CD4-positive, CD25-positive, alpha-beta regulatory T cell (primary cell): Measurements from ENCODE around the gene PPP4R2. TPM values are rescaled to one million over a fixed set of nuclear protein-coding genes. Genes with fewer than 3 reads are reported as not detected.

Experiments
- ATAC-seq, 2 donors: fragments of 150-1000 bp; cut with Tn5 transposase; one replicate each; pipeline ENCODE4 v1.10.0; 2021; ENCODE audit warnings: low read depth in 2 of 2, moderate number of reproducible peaks in 2 of 2, moderate library complexity in 1 of 2
- DNase-seq, 3 donors: peaks; one replicate each; pipeline versions ENCODE4 v3.0.0 to v3.0.0-alpha.2; 2012 to 2022; ENCODE audit warnings: mixed read lengths in 1 of 3
- H3K27ac ChIP-seq: one replicate; pipeline ENCODE4 v1.7.0; 2013; ENCODE audit warnings: mild to moderate bottlenecking, low read length; ENCODE audit not compliant: insufficient read depth, poor library complexity, severe bottlenecking
- H3K27me3 ChIP-seq: one replicate; pipeline ENCODE4 v1.7.0; 2013; ENCODE audit warnings: low read length; ENCODE audit not compliant: control insufficient read depth, insufficient read depth
- H3K36me3 ChIP-seq: one replicate; pipeline ENCODE4 v1.7.0; 2013; ENCODE audit warnings: mild to moderate bottlenecking, low read length, moderate library complexity; ENCODE audit not compliant: control insufficient read depth, insufficient read depth
- H3K4me1 ChIP-seq: 2 replicates; pipeline ENCODE4 v1.7.0; 2013; ENCODE audit warnings: mild to moderate bottlenecking, low read length; ENCODE audit not compliant: insufficient read depth, control insufficient read depth, poor library complexity, severe bottlenecking
- H3K4me3 ChIP-seq: one replicate; pipeline ENCODE4 v1.7.0; 2013; ENCODE audit warnings: low read depth, mild to moderate bottlenecking, low read length, moderate library complexity
- H3K9me3 ChIP-seq, 2 experiments: 1 replicate in 1 of 2; 2 replicates in 1 of 2; pipeline ENCODE4 v1.7.0; 2013; ENCODE audit warnings: low read length in 2 of 2, mild to moderate bottlenecking in 1 of 2, moderate library complexity in 1 of 2; ENCODE audit not compliant: control insufficient read depth in 2 of 2
- H3K27ac Mint-ChIP-seq, 3 donors: one replicate each; pipeline ENCODE4 v1.8.0; 2020 to 2022; ENCODE audit warnings: mild to moderate bottlenecking in 3 of 3, mixed read lengths in 3 of 3, moderate library complexity in 2 of 3
- H3K27me3 Mint-ChIP-seq: one replicate; pipeline ENCODE4 v1.8.0; 2022; ENCODE audit warnings: mild to moderate bottlenecking, mixed read lengths
- H3K36me3 Mint-ChIP-seq: one replicate; pipeline ENCODE4 v1.8.0; 2020; ENCODE audit warnings: mixed read lengths
- H3K4me1 Mint-ChIP-seq, 4 donors: one replicate each; pipeline ENCODE4 v1.8.0; 2020 to 2022; ENCODE audit warnings: mixed read lengths in 4 of 4, mild to moderate bottlenecking in 1 of 4
- H3K4me3 Mint-ChIP-seq, 4 donors: one replicate each; pipeline ENCODE4 v1.8.0; 2020 to 2022; ENCODE audit warnings: mild to moderate bottlenecking in 4 of 4, mixed read lengths in 4 of 4, moderate library complexity in 3 of 4
- H3K9me3 Mint-ChIP-seq, 7 donors: one replicate each; pipeline ENCODE4 v1.8.0; 2020 to 2022; ENCODE audit warnings: mixed read lengths in 7 of 7, mild to moderate bottlenecking in 3 of 7, moderate library complexity in 2 of 7
- polyA plus RNA-seq, 4 donors: library from polyadenylated mRNA; unstranded; fragments of 300-500 nt; fragmentation: Illumina TruSeq; gene quantifications; one replicate each; pipeline ENCODE4 v1.2.3, GENCODE V29; 2021
- total RNA-seq: library from RNA; stranded (reverse); gene quantifications from one replicate; pipeline ENCODE4 v1.2.3, GENCODE V29; 2022

PPP4R2 gene
- total and polyA plus RNA-seq, 5 donors from 2014 or later, result 39.1 to 98.4 (median 51.7) TPM

GRCh38 chr3:73100741-73101559 is 104.3 kb downstream of the PPP4R2 start:
- Histone ChIP-seq H3K27ac (no peak overlapping the region), H3K9me3 (no peaks in the 10 kb centered on the region), H3K4me1 (no peaks in the 10 kb centered on the region), H3K27me3 (no peaks in the 10 kb centered on the region), H3K4me3 (no peak overlapping the region), H3K36me3 (no peaks in the 10 kb centered on the region)
- Mint-ChIP-seq H3K9me3 (no peaks in the 10 kb centered on the region), H3K4me1 (peaks cover 0 to 14% (median 9%) of the 10 kb centered on the region in 4 donors), H3K27ac (peak overlapping the region in 1 of 3 donors; percentile 68), H3K4me3 (no peak overlapping the region), H3K27me3 (no peaks in the 10 kb centered on the region), H3K36me3 (peaks cover 3% of the 10 kb centered on the region)
- DNase-seq (peak; percentile 46 to 71 (median 66)), ATAC-seq (peak; percentile 71 to 75)

DNA sequence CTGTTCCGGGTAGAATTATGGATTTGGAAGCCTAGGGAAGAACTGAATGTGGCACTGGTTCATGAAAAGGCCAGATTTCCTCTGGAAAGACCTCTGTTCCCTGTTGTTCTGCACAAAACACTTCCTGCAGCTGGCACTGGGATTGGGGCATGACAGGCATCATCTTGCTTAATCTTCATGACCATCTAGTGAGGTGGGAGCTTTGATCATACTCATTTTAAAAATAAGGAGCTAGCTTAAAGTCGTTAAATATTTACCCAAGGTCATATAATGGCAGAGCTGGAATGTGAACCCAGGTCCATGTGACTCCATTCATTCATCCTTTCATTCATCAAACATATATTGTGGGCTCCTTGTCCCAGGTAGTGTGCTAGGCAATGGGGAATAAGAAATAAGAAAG is 105.3 kb downstream of the PPP4R2 start:
- DNase-seq (no peak), ATAC-seq (no peak)
- H3K9me3 Mint-ChIP-seq, result no peaks in the 10 kb centered on the region
- Histone ChIP-seq H3K4me3 (no peak overlapping the region), H3K4me1 (no peaks in the 10 kb centered on the region), H3K27ac (no peak overlapping the region), H3K9me3 (no peaks in the 10 kb centered on the region), H3K27me3 (no peaks in the 10 kb centered on the region), H3K36me3 (no peaks in the 10 kb centered on the region)
- H3K4me1 Mint-ChIP-seq, result peaks cover 0 to 14% (median 9%) of the 10 kb centered on the region in 4 donors
- no peaks in the 10 kb centered on the region for H3K36me3 Mint-ChIP-seq
- peak overlapping the region in 1 of 3 donors; percentile 3 for H3K27ac Mint-ChIP-seq
- no peak overlapping the region for H3K4me3 Mint-ChIP-seq
- H3K27me3 Mint-ChIP-seq, result no peaks in the 10 kb centered on the region

- no peaks in the 10 kb centered on the region for H3K27me3 ChIP-seq
- H3K9me3 ChIP-seq, result no peaks in the 10 kb centered on the region
- Mint-ChIP-seq H3K4me1 (no peaks in the 10 kb centered on the region), H3K27ac (no peak overlapping the region), H3K36me3 (no peaks in the 10 kb centered on the region), H3K27me3 (peaks cover 4% of the 10 kb centered on the region), H3K9me3 (no peaks in the 10 kb centered on the region), H3K4me3 (no peak overlapping the region)
- DNase-seq, result no peak
- no peaks in the 10 kb centered on the region for H3K4me1 ChIP-seq
- no peak for ATAC-seq
- H3K27ac ChIP-seq, result no peak overlapping the region
- no peak overlapping the region for H3K4me3 ChIP-seq
- H3K36me3 ChIP-seq, result no peaks in the 10 kb centered on the region
These were observed 110.6 kb downstream of the PPP4R2 start for GRCh38 chr3:73107215-73107614.

DNA sequence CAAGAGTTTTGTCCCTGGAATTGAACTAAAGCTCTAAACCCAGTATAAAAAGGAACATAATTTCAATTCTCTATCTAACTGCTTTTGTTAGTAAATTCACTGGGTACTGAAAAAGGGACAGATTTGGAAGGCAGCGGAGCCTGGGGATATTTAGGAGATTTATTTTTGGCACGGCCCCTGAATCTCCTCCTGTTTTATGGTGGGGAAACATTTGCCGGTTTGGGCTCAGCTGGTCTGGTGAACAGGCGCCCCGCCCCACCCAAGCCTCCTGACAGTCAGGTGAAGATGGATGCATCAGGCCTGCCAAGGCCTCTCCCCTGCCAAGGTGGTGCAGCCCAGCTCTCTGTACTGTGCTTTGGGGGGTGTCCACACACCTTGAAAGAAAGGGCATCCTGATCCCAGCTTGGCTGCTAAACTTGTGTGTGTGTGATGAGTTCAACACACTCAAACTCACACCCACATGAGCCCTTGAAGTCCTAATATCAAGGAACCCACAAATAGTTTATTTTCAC is 111.1 kb downstream of the PPP4R2 start:
- H3K4me1 Mint-ChIP-seq, result no peaks in the 10 kb centered on the region
- no peak for ATAC-seq
- H3K4me3 Mint-ChIP-seq, result no peak overlapping the region
- Histone ChIP-seq H3K4me1 (no peaks in the 10 kb centered on the region), H3K27ac (no peak overlapping the region), H3K9me3 (no peaks in the 10 kb centered on the region), H3K27me3 (no peaks in the 10 kb centered on the region), H3K4me3 (no peak overlapping the region), H3K36me3 (no peaks in the 10 kb centered on the region)
- no peak for DNase-seq
- no peaks in the 10 kb centered on the region for H3K9me3 Mint-ChIP-seq
- peaks cover 4% of the 10 kb centered on the region for H3K27me3 Mint-ChIP-seq
- no peaks in the 10 kb centered on the region for H3K36me3 Mint-ChIP-seq
- H3K27ac Mint-ChIP-seq, result no peak overlapping the region

- Histone ChIP-seq H3K9me3 (no peaks in the 10 kb centered on the region), H3K36me3 (no peaks in the 10 kb centered on the region), H3K27me3 (no peaks in the 10 kb centered on the region), H3K4me1 (no peaks in the 10 kb centered on the region), H3K27ac (no peak overlapping the region), H3K4me3 (no peak overlapping the region)
- Mint-ChIP-seq H3K4me1 (no peaks in the 10 kb centered on the region), H3K9me3 (no peaks in the 10 kb centered on the region), H3K4me3 (no peak overlapping the region), H3K36me3 (no peaks in the 10 kb centered on the region), H3K27me3 (peaks cover 10% of the 10 kb centered on the region), H3K27ac (no peak overlapping the region)
- ATAC-seq (no peak), DNase-seq (no peak)
These were observed 112.1 kb downstream of the PPP4R2 start for GRCh38 chr3:73108750-73109149.

DNA sequence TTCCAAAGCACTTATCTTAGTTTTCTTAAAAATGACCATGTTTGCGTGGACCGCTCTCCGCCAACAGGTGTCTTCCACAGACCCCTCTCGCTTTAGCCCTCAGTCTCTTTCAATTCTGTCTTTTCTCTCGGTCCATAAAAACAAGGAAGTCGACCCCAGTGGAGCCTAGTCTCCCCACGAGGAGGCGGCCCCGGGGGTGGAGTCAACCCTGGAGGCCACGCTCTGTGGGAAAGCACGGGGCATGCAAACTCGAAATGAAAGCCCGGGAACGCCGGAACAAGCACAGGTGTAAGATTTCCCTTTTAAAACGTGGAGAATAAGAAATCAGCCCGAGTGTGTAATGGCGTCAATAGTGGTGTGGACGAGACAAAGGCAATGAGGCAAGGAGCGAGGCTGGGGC is 113.9 kb downstream of the PPP4R2 start:
- peak overlapping the region in 1 of 3 donors; percentile 40 for H3K27ac Mint-ChIP-seq
- no peak for DNase-seq
- Histone ChIP-seq H3K27me3 (peaks cover 2% of the 10 kb centered on the region), H3K4me1 (no peaks in the 10 kb centered on the region), H3K36me3 (no peaks in the 10 kb centered on the region), H3K9me3 (no peaks in the 10 kb centered on the region), H3K4me3 (no peak overlapping the region), H3K27ac (no peak overlapping the region)
- peaks cover 0 to 3% (median 0%) of the 10 kb centered on the region in 7 donors for H3K9me3 Mint-ChIP-seq
- H3K27me3 Mint-ChIP-seq, result peaks cover 14% of the 10 kb centered on the region
- no peaks in the 10 kb centered on the region for H3K4me1 Mint-ChIP-seq
- no peak overlapping the region for H3K4me3 Mint-ChIP-seq
- no peak for ATAC-seq
- H3K36me3 Mint-ChIP-seq, result no peaks in the 10 kb centered on the region

DNA sequence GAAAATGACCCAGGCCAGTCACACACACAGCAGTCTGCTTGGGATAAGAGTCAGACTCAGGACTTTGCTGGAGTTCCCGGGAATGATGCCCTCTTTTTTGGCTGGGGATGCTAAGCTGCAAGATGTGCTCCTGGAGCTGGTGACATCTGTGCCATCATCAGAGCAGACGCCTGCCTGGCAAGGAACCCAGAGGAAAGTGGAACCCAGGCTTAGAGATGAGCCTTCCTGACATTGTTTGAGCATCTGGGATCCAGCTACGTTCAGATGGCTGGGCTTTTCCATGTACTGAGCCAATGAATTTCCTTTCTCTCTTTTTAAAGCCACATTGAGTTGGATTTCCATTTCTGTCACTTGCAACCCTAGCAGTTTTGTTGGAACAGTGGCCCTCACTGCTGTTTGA is 118.1 kb downstream of the PPP4R2 start:
- no peak overlapping the region for H3K4me3 ChIP-seq

GRCh38 chr3:73115806-73116205 is 119.2 kb downstream of the PPP4R2 start:
- ATAC-seq, result no peak
- Histone ChIP-seq H3K36me3 (no peaks in the 10 kb centered on the region), H3K9me3 (no peaks in the 10 kb centered on the region), H3K27me3 (peaks cover 2% of the 10 kb centered on the region), H3K4me3 (no peak overlapping the region), H3K4me1 (no peaks in the 10 kb centered on the region), H3K27ac (no peak overlapping the region)
- no peak overlapping the region for H3K27ac Mint-ChIP-seq
- H3K27me3 Mint-ChIP-seq, result peaks cover 16% of the 10 kb centered on the region
- peaks cover 0 to 4% (median 0%) of the 10 kb centered on the region in 7 donors for H3K9me3 Mint-ChIP-seq
- H3K36me3 Mint-ChIP-seq, result no peaks in the 10 kb centered on the region
- H3K4me1 Mint-ChIP-seq, result no peaks in the 10 kb centered on the region
- DNase-seq, result no peak
- H3K4me3 Mint-ChIP-seq, result no peak overlapping the region

More for the DNA sequence above, 118.1 kb downstream of the PPP4R2 start:
- Mint-ChIP-seq H3K4me3 (no peak overlapping the region), H3K36me3 (no peaks in the 10 kb centered on the region), H3K27me3 (peaks cover 20% of the 10 kb centered on the region), H3K27ac (no peak overlapping the region), H3K4me1 (no peaks in the 10 kb centered on the region), H3K9me3 (peaks cover 0 to 3% (median 0%) of the 10 kb centered on the region in 7 donors)
- Histone ChIP-seq H3K27me3 (peaks cover 2% of the 10 kb centered on the region), H3K4me1 (no peaks in the 10 kb centered on the region), H3K27ac (no peak overlapping the region), H3K9me3 (no peaks in the 10 kb centered on the region), H3K36me3 (no peaks in the 10 kb centered on the region)
- ATAC-seq (no peak), DNase-seq (no peak)
